ENCODE results near the gene RADX.

- TF ChIP-seq CTCF (IDR thresholded peaks at IDR 0.05 in 8 of 11, conservative IDR thresholded peaks at IDR 0.05 in 3 of 11) (no peak), POLR2A (IDR thresholded peaks at IDR 0.05) (no peak)
Measured at GRCh38 chrX:106707771-106708454, 96.1 kb downstream of the RADX start.

Measured in spleen (tissue), 7 donors.